ENCODE data around the gene L3MBTL3. TPM values are rescaled to one million over a fixed set of nuclear protein-coding genes. Genes with fewer than 3 reads are reported as not detected.
"Not testable (repeated sequence)": the region's sequence is repeated elsewhere in the genome, so short reads cannot be mapped to it uniquely, and the experiment has no call there.

Gene L3MBTL3
- total and polyA plus RNA-seq, 5 donors, result 1.4 to 4.1 (median 3.6) TPM

GRCh38 chr6:130138116-130138908 is 119.9 kb downstream of the L3MBTL3 start:
- intact Hi-C loops (cut with DNase I), result no loop called here
- no peaks in the 10 kb centered on the region for H3K9me3 ChIP-seq (ENCODE audit: control insufficient read depth, low read length)
- no peak overlapping the region for H3K27ac ChIP-seq (ENCODE audit: low read length)
- ATAC-seq (no peak), DNase-seq (no peak)
- no peaks in the 10 kb centered on the region for H3K4me1 ChIP-seq (ENCODE audit: control insufficient read depth, insufficient read depth, low read length)
- no peak overlapping the region for H3K4me3 ChIP-seq (ENCODE audit: low read length)
- 79% methylated on average over 7 of the region's 7 CpGs for WGBS
- no peaks in the 10 kb centered on the region for H3K27me3 ChIP-seq (ENCODE audit: control insufficient read depth, insufficient read depth)

GRCh38 chr6:130138909-130139242 is 120.5 kb downstream of the L3MBTL3 start:
- ATAC-seq (no peak), DNase-seq (no peak)
- H3K9me3 ChIP-seq (ENCODE audit: control insufficient read depth, low read length), result no peaks in the 10 kb centered on the region
- no peak overlapping the region for H3K4me3 ChIP-seq (ENCODE audit: low read length)
- WGBS, result 82% methylated on average over 3 of the region's 3 CpGs
- H3K4me1 ChIP-seq (ENCODE audit: control insufficient read depth, insufficient read depth, low read length), result no peaks in the 10 kb centered on the region
- intact Hi-C loops (cut with DNase I), result no loop called here
- H3K27me3 ChIP-seq (ENCODE audit: control insufficient read depth, insufficient read depth), result no peaks in the 10 kb centered on the region
- H3K27ac ChIP-seq (ENCODE audit: low read length), result no peak overlapping the region

GRCh38 chr6:130140084-130140483 is 121.7 kb downstream of the L3MBTL3 start:
- ATAC-seq (no peak), DNase-seq (no peak)
- intact Hi-C loops (cut with DNase I), result no loop called here
- Histone ChIP-seq H3K9me3 (ENCODE audit: control insufficient read depth, low read length) (no peaks in the 10 kb centered on the region), H3K4me1 (ENCODE audit: control insufficient read depth, insufficient read depth, low read length) (no peaks in the 10 kb centered on the region), H3K27ac (ENCODE audit: low read length) (no peak overlapping the region), H3K27me3 (ENCODE audit: control insufficient read depth, insufficient read depth) (no peaks in the 10 kb centered on the region), H3K4me3 (ENCODE audit: low read length) (no peak overlapping the region)
- 78% methylated on average over 2 of the region's 2 CpGs for WGBS

- Histone ChIP-seq H3K9me3 (ENCODE audit: control insufficient read depth, low read length) (no peaks in the 10 kb centered on the region), H3K4me1 (ENCODE audit: control insufficient read depth, insufficient read depth, low read length) (no peaks in the 10 kb centered on the region), H3K27ac (ENCODE audit: low read length) (no peak overlapping the region), H3K4me3 (ENCODE audit: low read length) (no peak overlapping the region), H3K27me3 (ENCODE audit: control insufficient read depth, insufficient read depth) (no peaks in the 10 kb centered on the region)
- no peak for ATAC-seq
- intact Hi-C loops (cut with DNase I), result no loop called here
- no peak for DNase-seq
- 96% methylated on average over 3 of the region's 3 CpGs for WGBS
These were observed 125.3 kb downstream of the L3MBTL3 start for GRCh38 chr6:130143709-130144108.

GRCh38 chr6:130147111-130147510 is 128.7 kb downstream of the L3MBTL3 start:
- Histone ChIP-seq H3K27me3 (ENCODE audit: control insufficient read depth, insufficient read depth) (no peaks in the 10 kb centered on the region), H3K9me3 (ENCODE audit: control insufficient read depth, low read length) (no peaks in the 10 kb centered on the region), H3K27ac (ENCODE audit: low read length) (no peak overlapping the region), H3K4me3 (ENCODE audit: low read length) (no peak overlapping the region), H3K4me1 (ENCODE audit: control insufficient read depth, insufficient read depth, low read length) (no peaks in the 10 kb centered on the region)
- intact Hi-C loops (cut with DNase I), result no loop called here
- ATAC-seq (no peak), DNase-seq (no peak)
- WGBS, result 77% methylated on average over 3 of the region's 3 CpGs

- ATAC-seq, result no peak
- no peaks in the 10 kb centered on the region for H3K4me1 ChIP-seq (ENCODE audit: control insufficient read depth, insufficient read depth, low read length)
- WGBS, result 83% methylated on average over 7 of the region's 7 CpGs
- intact Hi-C loops (cut with DNase I), result no loop called here
- no peak for DNase-seq
- no peaks in the 10 kb centered on the region for H3K9me3 ChIP-seq (ENCODE audit: control insufficient read depth, low read length)
- no peak overlapping the region for H3K4me3 ChIP-seq (ENCODE audit: low read length)
- H3K27ac ChIP-seq (ENCODE audit: low read length), result no peak overlapping the region
- no peaks in the 10 kb centered on the region for H3K27me3 ChIP-seq (ENCODE audit: control insufficient read depth, insufficient read depth)
These were observed 129.8 kb downstream of the L3MBTL3 start for GRCh38 chr6:130148181-130148580.

- 72% methylated on average over 2 of the region's 2 CpGs for WGBS
- ATAC-seq; H3K4me1 ChIP-seq (ENCODE audit: control insufficient read depth, insufficient read depth, low read length); H3K9me3 ChIP-seq (ENCODE audit: control insufficient read depth, low read length); intact Hi-C loops (cut with DNase I); H3K27me3 ChIP-seq (ENCODE audit: control insufficient read depth, insufficient read depth); H3K4me3 ChIP-seq (ENCODE audit: low read length); DNase-seq; H3K27ac ChIP-seq (ENCODE audit: low read length): not testable (repeated sequence)
These were observed 130.6 kb downstream of the L3MBTL3 start for GRCh38 chr6:130149016-130149415.

- intact Hi-C loops (cut with DNase I), result no loop called here
- H3K27me3 ChIP-seq (ENCODE audit: control insufficient read depth, insufficient read depth), result no peaks in the 10 kb centered on the region
- no peaks in the 10 kb centered on the region for H3K9me3 ChIP-seq (ENCODE audit: control insufficient read depth, low read length)
- no peak for ATAC-seq
- WGBS, result 58% methylated on average over 8 of the region's 8 CpGs
- H3K4me3 ChIP-seq (ENCODE audit: low read length), result no peak overlapping the region
- H3K4me1 ChIP-seq (ENCODE audit: control insufficient read depth, insufficient read depth, low read length), result no peaks in the 10 kb centered on the region
- no peak overlapping the region for H3K27ac ChIP-seq (ENCODE audit: low read length)
- no peak for DNase-seq
These were observed 132.5 kb downstream of the L3MBTL3 start for GRCh38 chr6:130150906-130151305.

- DNase-seq (no peak), ATAC-seq (no peak)
- H3K9me3 ChIP-seq (ENCODE audit: control insufficient read depth, low read length), result no peaks in the 10 kb centered on the region
- H3K4me1 ChIP-seq (ENCODE audit: control insufficient read depth, insufficient read depth, low read length), result no peaks in the 10 kb centered on the region
- no peak overlapping the region for H3K27ac ChIP-seq (ENCODE audit: low read length)
- 90% methylated on average over 6 of the region's 6 CpGs for WGBS
- no peak overlapping the region for H3K4me3 ChIP-seq (ENCODE audit: low read length)
- intact Hi-C loops (cut with DNase I), result no loop called here
- H3K27me3 ChIP-seq (ENCODE audit: control insufficient read depth, insufficient read depth), result no peaks in the 10 kb centered on the region
These were observed 134.6 kb downstream of the L3MBTL3 start for GRCh38 chr6:130152908-130153510.

GRCh38 chr6:130156908-130157307 is 138.5 kb downstream of the L3MBTL3 start:
- H3K27me3 ChIP-seq (ENCODE audit: control insufficient read depth, insufficient read depth), result no peaks in the 10 kb centered on the region
- no peak overlapping the region for H3K4me3 ChIP-seq (ENCODE audit: low read length)
- no peaks in the 10 kb centered on the region for H3K9me3 ChIP-seq (ENCODE audit: control insufficient read depth, low read length)
- no peak for DNase-seq
- WGBS, result 93% methylated on average over 5 of the region's 5 CpGs
- intact Hi-C loops (cut with DNase I), result no loop called here
- ATAC-seq, result no peak
- no peak overlapping the region for H3K27ac ChIP-seq (ENCODE audit: low read length)
- H3K4me1 ChIP-seq (ENCODE audit: control insufficient read depth, insufficient read depth, low read length), result no peaks in the 10 kb centered on the region

GRCh38 chr6:130158056-130158455 is 139.7 kb downstream of the L3MBTL3 start:
- DNase-seq (no peak), ATAC-seq (no peak)
- intact Hi-C loops (cut with DNase I), result no loop called here
- no peak overlapping the region for H3K4me3 ChIP-seq (ENCODE audit: low read length)
- H3K27ac ChIP-seq (ENCODE audit: low read length), result no peak overlapping the region
- H3K9me3 ChIP-seq (ENCODE audit: control insufficient read depth, low read length), result no peaks in the 10 kb centered on the region
- H3K4me1 ChIP-seq (ENCODE audit: control insufficient read depth, insufficient read depth, low read length), result no peaks in the 10 kb centered on the region
- H3K27me3 ChIP-seq (ENCODE audit: control insufficient read depth, insufficient read depth), result no peaks in the 10 kb centered on the region
- WGBS, result 94% methylated on average over 2 of the region's 2 CpGs

All from right cardiac atrium (tissue), 5 donors.